B cell (primary cell): ENCODE data around the gene FGF11. TPM values are rescaled to one million over a fixed set of nuclear protein-coding genes. Genes with fewer than 3 reads are reported as not detected.

Experiments used
- ATAC-seq: fragments of 200-7000 bp; cut with Tn5 transposase; one replicate; pipeline ENCODE4 v1.10.0; 2021; ENCODE audit warnings: low read depth, mild to moderate bottlenecking, moderate number of reproducible peaks, moderate library complexity
- CTCF ChIA-PET: fragments of 350-600 bp; sonication (Branson Sonifier 250); formaldehyde crosslinking; loops from one replicate; lab custom pipeline; 2021; ENCODE audit warnings: antibody characterized with exemption, inconsistent platforms; lab: Charles Lee
- POLR2A ChIA-PET: fragments of 350-600 bp; sonication (Branson Sonifier 250); formaldehyde crosslinking; loops from one replicate; lab custom pipeline; 2021; ENCODE audit warnings: antibody characterized with exemption; lab: Charles Lee
- DNase-seq: peaks from one replicate; pipeline ENCODE4 v3.0.0; 2013
- H2AFZ ChIP-seq: 2 replicates; pipeline ENCODE4 v1.6.1; 2012; ENCODE audit warnings: mild to moderate bottlenecking, low read depth, low read length; ENCODE audit not compliant: insufficient read depth, poor library complexity, severe bottlenecking
- H3K27ac ChIP-seq, 2 donors: 1 replicate in 1 of 2; 2 replicates in 1 of 2; pipeline ENCODE4 v1.5.1; 2012 to 2013; ENCODE audit warnings: low read length in 2 of 2, mild to moderate bottlenecking in 2 of 2, moderate library complexity in 1 of 2
- H3K27me3 ChIP-seq, 4 experiments: fragments of 200-600 bp in 1 of 4; sonication (generic) in 1 of 4; replicated peaks in 1 of 4; 1 replicate in 2 of 4; 2 replicates in 2 of 4; pipeline versions ENCODE4 v1.6.1 to v1.7.0; 2013 to 2016; ENCODE audit warnings: low read length in 3 of 4, mild to moderate bottlenecking in 2 of 4, mixed read lengths in 1 of 4, moderate library complexity in 1 of 4; ENCODE audit not compliant: insufficient read depth in 4 of 4, control insufficient read depth in 3 of 4; ENCODE audit errors: control extremely low read depth in 1 of 4
- H3K36me3 ChIP-seq, 2 experiments: replicated peaks in 1 of 2; 1 replicate in 1 of 2; 2 replicates in 1 of 2; pipeline versions ENCODE4 v1.6.1 to v1.7.1; 2013; ENCODE audit warnings: low read length in 1 of 2; ENCODE audit not compliant: insufficient read depth in 2 of 2, control insufficient read depth in 1 of 2; ENCODE audit errors: control extremely low read depth in 1 of 2, extremely low read depth in 1 of 2
- H3K4me1 ChIP-seq, 2 donors: fragments of 200-600 bp in 1 of 2; sonication (generic) in 1 of 2; 1 replicate in 1 of 2; 2 replicates in 1 of 2; pipeline versions ENCODE4 v1.5.1 to v1.6.1; 2013 to 2017; ENCODE audit warnings: low read length in 2 of 2; ENCODE audit not compliant: control insufficient read depth in 2 of 2, insufficient read depth in 2 of 2
- H3K4me2 ChIP-seq: replicated peaks from 2 replicates; pipeline ENCODE3; 2012; ENCODE audit warnings: mild to moderate bottlenecking, low read depth, low read length; ENCODE audit not compliant: poor library complexity, severe bottlenecking
- H3K4me3 ChIP-seq, 5 experiments: fragments of 200-600 bp in 1 of 5; sonication (generic) in 1 of 5; 1 replicate in 3 of 5; 2 replicates in 2 of 5; pipeline versions ENCODE4 v1.5.1 to v1.7.0; 2011 to 2016; ENCODE audit warnings: low read length in 4 of 5, mild to moderate bottlenecking in 4 of 5, low read depth in 2 of 5, control low read depth in 1 of 5, moderate library complexity in 1 of 5; ENCODE audit not compliant: insufficient read depth in 1 of 5; ENCODE audit errors: control extremely low read depth in 1 of 5, extremely low read depth in 1 of 5
- H3K79me2 ChIP-seq: fragments of 200-600 bp; sonication (generic); one replicate; pipeline ENCODE4 v1.6.0; 2016; ENCODE audit warnings: low read length; ENCODE audit not compliant: control insufficient read depth, insufficient read depth
- H3K9ac ChIP-seq: fragments of 200-600 bp; sonication (generic); 2 replicates; pipeline ENCODE4 v1.6.1; 2017; ENCODE audit warnings: mild to moderate bottlenecking, low read length, moderate library complexity
- H3K9me3 ChIP-seq, 3 donors: one replicate each; pipeline versions ENCODE4 v1.6.1 to v1.7.1; 2013; ENCODE audit warnings: low read length in 2 of 3; ENCODE audit not compliant: control insufficient read depth in 2 of 3, insufficient read depth in 1 of 3; ENCODE audit errors: control extremely low read depth in 1 of 3
- H4K20me1 ChIP-seq: 2 replicates; pipeline ENCODE4 v1.6.0; 2012; ENCODE audit warnings: mild to moderate bottlenecking, low read length; ENCODE audit not compliant: insufficient read depth, control insufficient read depth, poor library complexity, severe bottlenecking
- H3K27ac Mint-ChIP-seq: one replicate; pipeline ENCODE4 v1.8.0; 2021; ENCODE audit warnings: mixed read lengths
- H3K27me3 Mint-ChIP-seq: one replicate; pipeline ENCODE4 v1.8.0; 2021; ENCODE audit warnings: mixed read lengths
- H3K4me1 Mint-ChIP-seq: one replicate; pipeline ENCODE4 v1.8.0; 2021; ENCODE audit warnings: mixed read lengths
- H3K4me3 Mint-ChIP-seq: one replicate; pipeline ENCODE4 v1.8.0; 2021; ENCODE audit warnings: mixed read lengths
- H3K9me3 Mint-ChIP-seq: one replicate; pipeline ENCODE4 v1.8.0; 2022; ENCODE audit warnings: mixed read lengths; ENCODE audit not compliant: insufficient read depth
- CTCF ChIP-seq: fragments of 200-600 bp; IDR thresholded peaks from one replicate; pipeline ENCODE4 v1.8.0; 2022; ENCODE audit warnings: antibody characterized with exemption, mild to moderate bottlenecking
- EZH2 ChIP-seq: IDR thresholded peaks from 2 replicates; pipeline ENCODE4 v1.6.1; 2012; ENCODE audit warnings: borderline replicate concordance, low read depth, mild to moderate bottlenecking, moderate library complexity, low read length; ENCODE audit not compliant: insufficient read depth, poor library complexity, severe bottlenecking
- WGBS: methylation state at CpG from one replicate; pipeline ENCODE4 v1.1.5; 2013; ENCODE audit warnings: missing lambda C conversion rate; ENCODE audit not compliant: insufficient coverage; 5-methylcytosine and 5-hydroxymethylcytosine counted together
- intact Hi-C: fragments of 100-400 bp; cut with micrococcal nuclease; formaldehyde crosslinking; loops from one replicate; pipeline ENCODE4 v1.10.0; 2022
- polyA plus RNA-seq: library from polyadenylated mRNA; depleted of rRNA; stranded (reverse); fragments of >200 nt; gene quantifications from 2 replicates; pipeline ENCODE4 v1.2.3, GENCODE V29; 2012
- total RNA-seq, 2 donors: library from RNA; stranded (reverse); fragments of 120-200 nt in 1 of 2; gene quantifications; 1 replicate in 1 of 2; 2 replicates in 1 of 2; pipeline versions ENCODE4 v1.2.3 to v1.2.4, GENCODE V29; 2013 to 2022

FGF11 gene
- total and polyA plus RNA-seq, 2 donors (not counting 1 experiment from before 2014, with no cell fraction given), result 2.7 to 4.6 TPM

GRCh38 chr17:7444682-7445618 is 5.6 kb downstream of the FGF11 start, which contains the start of gene CHRNB1:
Gene CHRNB1 (plus strand): TSS chr17:7445061. CDS start chr17:7445128, 67 bp downstream.
- Histone ChIP-seq H3K9me3 (peaks cover 0 to 26% (median 0%) of the 10 kb centered on the region in 3 donors), H4K20me1 (peaks cover 9% of the 10 kb centered on the region), H3K36me3 (no peaks in the 10 kb centered on the region), H3K4me1 (peaks cover 33 to 40% of the 10 kb centered on the region in 2 donors), H3K27ac (no peak within 1 kb of the TSS), H3K27me3 (peaks cover 0 to 78% (median 51%) of the 10 kb centered on the region in 4 experiments), H3K4me3 (peak within 1 kb of the TSS in 4 of 5 experiments; percentile 31 to 53 (median 42)), H3K4me2 (peak within 1 kb of the TSS; percentile 87), H3K9ac (peak within 1 kb of the TSS; percentile 53), H3K79me2 (no peaks in the 10 kb centered on the region), H2AFZ (peak within 1 kb of the TSS; percentile 47)
- Mint-ChIP-seq H3K4me1 (peaks cover 29% of the 10 kb centered on the region), H3K4me3 (peak within 1 kb of the TSS; percentile 84), H3K27me3 (peaks cover 71% of the 10 kb centered on the region), H3K9me3 (no peaks in the 10 kb centered on the region), H3K27ac (peak within 1 kb of the TSS; percentile 15)
- intact Hi-C loops, result no loop called here
- ATAC-seq, result peak; percentile 46
- ChIA-PET CTCF (interaction anchor here (0.6 to 3.8 kb wide), 11 partner anchors 9 to 149 kb away, joined by 3 to 17 read pairs (median 4); partner anchors contain the start of genes SENP3 and TMEM102), POLR2A (interaction anchor here (0.6 to 2.0 kb wide), 6 partner anchors 10 to 365 kb away, joined by 3 to 8 read pairs (median 4); partner anchors contain the start of gene CLEC10A)
- WGBS, result 2% methylated on average over 51 of the region's 51 CpGs
- DNase-seq, result peak; percentile 58
- TF ChIP-seq CTCF (no peak), EZH2 (peak; percentile 62)
